HG03095 (cell line): ENCODE data around the gene LRP2.
"Not testable (repeated sequence)": the region's sequence is repeated elsewhere in the genome, so short reads cannot be mapped to it uniquely, and the experiment has no call there.

Source experiments
- ATAC-seq: cut with Tn5 transposase; IDR thresholded peaks from one replicate; pipeline ENCODE4 v1.9.1; 2021; ENCODE audit warnings: moderate library complexity; ENCODE audit not compliant: unreplicated experiment

Gene LRP2

GRCh38 chr2:169178804-169179390 lies 183.4 kb downstream of the LRP2 start:
- no peak for ATAC-seq

- no peak for ATAC-seq
Measured at GRCh38 chr2:169178364-169178763, 184.0 kb downstream of the LRP2 start.

GRCh38 chr2:169175112-169175511 lies 187.2 kb downstream of the LRP2 start:
- ATAC-seq = no peak

- ATAC-seq = no peak
Measured at GRCh38 chr2:169173876-169174275, 188.5 kb downstream of the LRP2 start.

- ATAC-seq = no peak
Measured at GRCh38 chr2:169172914-169173313, 189.4 kb downstream of the LRP2 start.

GRCh38 chr2:169172151-169172735 lies 190.1 kb downstream of the LRP2 start:
- ATAC-seq = no peak

- no peak for ATAC-seq
Measured at GRCh38 chr2:169165791-169166190, 196.5 kb downstream of the LRP2 start.

GRCh38 chr2:169164311-169164710 lies 198.0 kb downstream of the LRP2 start:
- no peak for ATAC-seq

GRCh38 chr2:169162613-169163012 lies 199.7 kb downstream of the LRP2 start:
- no peak for ATAC-seq

- no peak for ATAC-seq
Measured at GRCh38 chr2:169160926-169161481, 201.3 kb downstream of the LRP2 start.

GRCh38 chr2:169159686-169160085 lies 202.6 kb downstream of the LRP2 start:
- ATAC-seq = no peak

GRCh38 chr2:169158874-169159273 lies 203.5 kb downstream of the LRP2 start:
- no peak for ATAC-seq

GRCh38 chr2:169146220-169146619 lies 216.1 kb downstream of the LRP2 start:
- ATAC-seq = no peak

GRCh38 chr2:169143998-169144397 lies 218.3 kb downstream of the LRP2 start:
- no peak for ATAC-seq

- no peak for ATAC-seq
Measured at GRCh38 chr2:169141713-169142352, 220.5 kb downstream of the LRP2 start.

GRCh38 chr2:169139993-169140767 lies 222.2 kb downstream of the LRP2 start:
- ATAC-seq = no peak

- ATAC-seq = no peak
Measured at GRCh38 chr2:169139145-169139544, 223.2 kb downstream of the LRP2 start.

- ATAC-seq = no peak
Measured at GRCh38 chr2:169137924-169138323, 224.4 kb downstream of the LRP2 start.

- no peak for ATAC-seq
Measured at GRCh38 chr2:169136885-169137534, 225.3 kb downstream of the LRP2 start.

- not testable (repeated sequence) for ATAC-seq
Measured at GRCh38 chr2:169136428-169136827, 225.9 kb downstream of the LRP2 start.

GRCh38 chr2:169134272-169134671 lies 228.1 kb downstream of the LRP2 start:
- not testable (repeated sequence) for ATAC-seq
